H9 (cell line): ENCODE data around the gene KRT79. TPM values are rescaled to one million over a fixed set of nuclear protein-coding genes. Genes with fewer than 3 reads are reported as not detected.

Source experiments
- DNase-seq: peaks from one replicate; pipeline ENCODE4 v3.0.0-alpha.2; 2017
- H2AFZ ChIP-seq: one replicate; pipeline ENCODE4 v1.6.1; 2013; ENCODE audit warnings: mild to moderate bottlenecking, low read length, control low read depth, moderate library complexity
- H2AK5ac ChIP-seq: 2 replicates; pipeline ENCODE4 v1.6.1; 2013; ENCODE audit warnings: low read length, control low read depth, mixed read lengths; ENCODE audit not compliant: insufficient read length
- H2BK120ac ChIP-seq: one replicate; pipeline ENCODE4 v1.6.1; 2013; ENCODE audit warnings: low read depth, mild to moderate bottlenecking, low read length, control low read depth, inconsistent platforms; ENCODE audit not compliant: poor library complexity, severe bottlenecking
- H2BK12ac ChIP-seq: 2 replicates; pipeline ENCODE4 v1.6.1; 2013; ENCODE audit warnings: low read length, control low read depth, mixed read lengths, low read depth; ENCODE audit not compliant: insufficient read length
- H2BK15ac ChIP-seq: 2 replicates; pipeline ENCODE4 v1.6.1; 2013; ENCODE audit warnings: low read depth, low read length, control low read depth
- H2BK20ac ChIP-seq: one replicate; pipeline ENCODE4 v1.6.1; 2013; ENCODE audit warnings: low read depth, mild to moderate bottlenecking, low read length, control low read depth, inconsistent platforms; ENCODE audit not compliant: poor library complexity, severe bottlenecking
- H2BK5ac ChIP-seq: 2 replicates; pipeline ENCODE4 v1.6.1; 2013; ENCODE audit warnings: low read length, control low read depth, mixed read lengths; ENCODE audit not compliant: insufficient read length
- H3K14ac ChIP-seq: 2 replicates; pipeline ENCODE4 v1.6.1; 2013; ENCODE audit warnings: low read length, control low read depth; ENCODE audit not compliant: insufficient read depth
- H3K18ac ChIP-seq: 2 replicates; pipeline ENCODE4 v1.6.1; 2013; ENCODE audit warnings: low read depth, mild to moderate bottlenecking, mixed read lengths, low read length, control low read depth; ENCODE audit not compliant: insufficient read length
- H3K23ac ChIP-seq: 2 replicates; pipeline ENCODE4 v1.6.1; 2013; ENCODE audit warnings: low read length, control low read depth, mixed read lengths, low read depth; ENCODE audit not compliant: insufficient read length
- H3K23me2 ChIP-seq: 2 replicates; pipeline ENCODE4 v1.6.1; 2013; ENCODE audit warnings: low read depth, mild to moderate bottlenecking, mixed read lengths, low read length, control low read depth; ENCODE audit not compliant: insufficient read length, poor library complexity, severe bottlenecking
- H3K27ac ChIP-seq: 2 replicates; pipeline ENCODE4 v1.5.1; 2013; ENCODE audit warnings: low read length, control low read depth, mixed read lengths, low read depth; ENCODE audit not compliant: insufficient read length
- H3K27me3 ChIP-seq: 2 replicates; pipeline ENCODE4 v1.6.1; 2013; ENCODE audit warnings: low read length, control low read depth, inconsistent platforms; ENCODE audit not compliant: insufficient read depth
- H3K4ac ChIP-seq: 2 replicates; pipeline ENCODE4 v1.6.1; 2013; ENCODE audit warnings: low read depth, mild to moderate bottlenecking, control low read depth, inconsistent platforms, low read length, moderate library complexity
- H3K4me1 ChIP-seq: 2 replicates; pipeline ENCODE4 v1.6.1; 2013; ENCODE audit warnings: low read length, control low read depth, inconsistent platforms; ENCODE audit not compliant: insufficient read depth
- H3K4me2 ChIP-seq: 2 replicates; pipeline ENCODE4 v1.6.1; 2013; ENCODE audit warnings: low read length, control low read depth, mixed read lengths; ENCODE audit not compliant: insufficient read length, insufficient read depth
- H3K56ac ChIP-seq: 2 replicates; pipeline ENCODE4 v1.6.1; 2013; ENCODE audit warnings: low read depth, mild to moderate bottlenecking, mixed read lengths, low read length, control low read depth; ENCODE audit not compliant: insufficient read length
- H3K79me1 ChIP-seq: 2 replicates; pipeline ENCODE4 v1.6.1; 2013; ENCODE audit warnings: low read depth, mild to moderate bottlenecking, moderate library complexity, low read length, control low read depth, inconsistent platforms; ENCODE audit not compliant: insufficient read depth, poor library complexity, severe bottlenecking
- H3K79me2 ChIP-seq: 2 replicates; pipeline ENCODE4 v1.6.1; 2013; ENCODE audit warnings: low read length, control low read depth, inconsistent platforms; ENCODE audit not compliant: insufficient read depth
- H3K9ac ChIP-seq: 2 replicates; pipeline ENCODE4 v1.6.1; 2013; ENCODE audit warnings: low read length, control low read depth, mixed read lengths; ENCODE audit not compliant: insufficient read length; ENCODE audit errors: extremely low read depth
- H3K9me3 ChIP-seq: one replicate; pipeline ENCODE4 v1.6.1; 2013; ENCODE audit warnings: low read depth, low read length, inconsistent platforms; ENCODE audit not compliant: control insufficient read depth
- H3T11ph ChIP-seq: one replicate; pipeline ENCODE4 v1.6.1; 2013; ENCODE audit warnings: mild to moderate bottlenecking, low read length, control low read depth, inconsistent platforms
- H4K20me1 ChIP-seq: one replicate; pipeline ENCODE4 v1.6.1; 2013; ENCODE audit not compliant: control insufficient read depth, insufficient read length, insufficient read depth
- H4K5ac ChIP-seq: 2 replicates; pipeline ENCODE4 v1.6.1; 2013; ENCODE audit warnings: low read depth, mild to moderate bottlenecking, mixed read lengths, low read length, control low read depth; ENCODE audit not compliant: insufficient read length
- H4K8ac ChIP-seq: replicated peaks from 2 replicates; pipeline ENCODE4 v1.6.1; 2013; ENCODE audit warnings: low read length, control low read depth, mixed read lengths, low read depth; ENCODE audit not compliant: insufficient read length
- H4K91ac ChIP-seq: 2 replicates; pipeline ENCODE4 v1.6.1; 2013; ENCODE audit warnings: low read depth, mild to moderate bottlenecking, moderate library complexity, mixed read lengths, low read length, control low read depth; ENCODE audit not compliant: insufficient read length
- H3K27ac Mint-ChIP-seq, 3 experiments: 2 replicates in 2 of 3; 3 replicates in 1 of 3; pipeline ENCODE4 v1.8.0; 2020 to 2021; ENCODE audit warnings: mixed read lengths in 3 of 3, mild to moderate bottlenecking in 1 of 3, moderate library complexity in 1 of 3
- H3K27me3 Mint-ChIP-seq: 2 replicates; pipeline ENCODE4 v1.8.0; 2021; ENCODE audit warnings: low read depth, mild to moderate bottlenecking, moderate library complexity, mixed read lengths
- H3K36me3 Mint-ChIP-seq, 3 experiments: 2 replicates in 2 of 3; 3 replicates in 1 of 3; pipeline ENCODE4 v1.8.0; 2020 to 2021; ENCODE audit warnings: low read depth in 3 of 3, mixed read lengths in 3 of 3; ENCODE audit not compliant: insufficient read depth in 1 of 3
- H3K4me1 Mint-ChIP-seq, 2 experiments: 2 replicates each; pipeline ENCODE4 v1.8.0; 2020; ENCODE audit warnings: mixed read lengths in 2 of 2
- H3K4me3 Mint-ChIP-seq, 2 experiments: 2 replicates in 1 of 2; 3 replicates in 1 of 2; pipeline ENCODE4 v1.8.0; 2020 to 2021; ENCODE audit warnings: mild to moderate bottlenecking in 2 of 2, mixed read lengths in 2 of 2, moderate library complexity in 1 of 2
- H3K9me3 Mint-ChIP-seq, 2 experiments: 2 replicates in 1 of 2; 3 replicates in 1 of 2; pipeline ENCODE4 v1.8.0; 2020; ENCODE audit warnings: mild to moderate bottlenecking in 2 of 2, mixed read lengths in 2 of 2, moderate library complexity in 1 of 2
- CTCF ChIP-seq: fragments of 200-600 bp; sonication (generic); conservative IDR thresholded peaks from 3 replicates; pipeline ENCODE4 v1.8.0; 2021; ENCODE audit warnings: antibody characterized with exemption, mild to moderate bottlenecking
- WGBS: extraction: QIAGEN DNeasy Blood & Tissue Kit; methylation state at CpG from one replicate; pipeline ENCODE4 v1.1.7; 2013; ENCODE audit warnings: missing lambda C conversion rate, low lambda C conversion rate, mixed read lengths; ENCODE audit not compliant: insufficient read length; ENCODE audit errors: extremely low coverage; 5-methylcytosine and 5-hydroxymethylcytosine counted together
- total RNA-seq: library from RNA; stranded (reverse); gene quantifications from 2 replicates; pipeline ENCODE4 v1.2.1, GENCODE V29; 2021

KRT79 gene
- total RNA-seq, 1 experiment from 2014 or later = not detected

GRCh38 chr12:52829986-52830770, 3.9 kb downstream of the KRT79 start:
- no peak for TF ChIP-seq CTCF
- H3K23ac ChIP-seq = no peak overlapping the region
- Mint-ChIP-seq H3K36me3 (no peaks in the 10 kb centered on the region), H3K9me3 (no peaks in the 10 kb centered on the region), H3K4me1 (peaks cover 5 to 7% of the 10 kb centered on the region in 2 experiments; a peak in 3 of 4 replicates), H3K27me3 (peaks cover 2% of the 10 kb centered on the region), H3K4me3 (no peak overlapping the region), H3K27ac (no peak overlapping the region)
- no peaks in the 10 kb centered on the region for H3K9me3 ChIP-seq
- no peak overlapping the region for H2BK20ac ChIP-seq
- no peak overlapping the region for H4K5ac ChIP-seq
- H3K27ac ChIP-seq = no peak overlapping the region
- no peaks in the 10 kb centered on the region for H3K79me1 ChIP-seq
- peaks cover 5% of the 10 kb centered on the region; the same call in 1 of the 2 replicates for H3K4me1 ChIP-seq
- no peaks in the 10 kb centered on the region for H4K20me1 ChIP-seq
- no peak overlapping the region for H3K18ac ChIP-seq
- H2BK12ac ChIP-seq = no peak overlapping the region
- no peak overlapping the region for H2BK15ac ChIP-seq
- no CpG with 5 or more reads among the region's 8 CpGs for WGBS
- H3K56ac ChIP-seq = no peak overlapping the region
- no peaks in the 10 kb centered on the region for H3K27me3 ChIP-seq
- no peak overlapping the region for H3K4ac ChIP-seq
- H4K91ac ChIP-seq = no peak overlapping the region
- DNase-seq = no peak
- no peak overlapping the region for H3K4me2 ChIP-seq
- H2AK5ac ChIP-seq = no peak overlapping the region
- H2AFZ ChIP-seq = no peak overlapping the region
- no peak overlapping the region for H3K9ac ChIP-seq
- no peak overlapping the region for H3K14ac ChIP-seq
- H3T11ph ChIP-seq = no peak overlapping the region
- H2BK120ac ChIP-seq = no peak overlapping the region
- H3K23me2 ChIP-seq = no peaks in the 10 kb centered on the region
- no peak overlapping the region for H2BK5ac ChIP-seq
- no peaks in the 10 kb centered on the region for H3K79me2 ChIP-seq
- no peak overlapping the region for H4K8ac ChIP-seq
